HepG2 (cell line): ENCODE data around the gene KMT5C. TPM values are rescaled to one million over a fixed set of nuclear protein-coding genes. Genes with fewer than 3 reads are reported as not detected.
A peak's percentile ranks its signal among the peaks of the same experiment; 100 is the strongest.

Experiments used
- ATAC-seq: fragments of 200-7000 bp; cut with Tn5 transposase; 3 replicates; pipeline ENCODE4 v1.9.1; 2020; ENCODE audit warnings: mild to moderate bottlenecking, moderate library complexity
- BruUV-seq: library from RNA; stranded (reverse); fragments of 400-500 nt; replicated peaks from 2 replicates; lab custom pipeline; 2021; lab: Mats Ljungman, UMichigan
- CTCF ChIA-PET: fragments of 300-600 bp; formaldehyde crosslinking; extraction: SDS; loops from one replicate; lab custom pipeline; 2021; ENCODE audit warnings: low total read pairs, inconsistent platforms, low intra/inter-chr PET ratio; lab: Yijun Ruan, JAX
- POLR2A ChIA-PET: fragments of 350-600 bp; sonication (Branson Sonifier 250); formaldehyde crosslinking; loops from one replicate; lab custom pipeline; 2020; ENCODE audit warnings: antibody characterized with exemption, inconsistent platforms; lab: Yijun Ruan, JAX
- DNase-seq: peaks from one replicate; pipeline ENCODE4 v3.0.0-alpha.2; 2015; ENCODE audit warnings: low spot score
- FAIRE-seq: peaks from 3 replicates; lab custom pipeline; 2011; peaks lifted over from hg19 to GRCh38; lab: Jason Lieb, UNC
- H2AFZ ChIP-seq: one replicate; pipeline ENCODE4 v1.6.1; 2011; ENCODE audit warnings: low read length, inconsistent platforms
- H3K27ac ChIP-seq: fragments of 300-600 bp; 3 replicates; pipeline ENCODE4 v1.8.0; 2011; ENCODE audit warnings: mixed run types, mild to moderate bottlenecking, mixed read lengths, low read length, inconsistent platforms; ENCODE audit not compliant: insufficient read depth; ENCODE audit errors: extremely low read length
- H3K27me3 ChIP-seq, 2 experiments: fragments of 200-600 bp in 1 of 2; 2 replicates in 1 of 2; 3 replicates in 1 of 2; pipeline versions ENCODE4 v1.6.0 to v1.8.0; 2011; ENCODE audit warnings: low read length in 2 of 2, mild to moderate bottlenecking in 2 of 2, moderate library complexity in 2 of 2, inconsistent platforms in 1 of 2; ENCODE audit not compliant: insufficient read depth in 2 of 2, control insufficient read depth in 1 of 2
- H3K36me3 ChIP-seq, 2 experiments: fragments of 200-600 bp in 1 of 2; replicated peaks in 1 of 2; 2 replicates in 1 of 2; 3 replicates in 1 of 2; pipeline versions ENCODE4 v1.5.1 to v1.8.0; 2011; ENCODE audit warnings: low read length in 2 of 2, inconsistent platforms in 1 of 2; ENCODE audit not compliant: insufficient read depth in 2 of 2, control insufficient read depth in 1 of 2
- H3K4me1 ChIP-seq: 2 replicates; pipeline ENCODE4 v1.5.1; 2012; ENCODE audit warnings: low read length, inconsistent platforms; ENCODE audit not compliant: insufficient read depth
- H3K4me2 ChIP-seq: 2 replicates; pipeline ENCODE4 v1.6.0; 2011; ENCODE audit warnings: low read depth, low read length, inconsistent platforms
- H3K4me3 ChIP-seq, 3 experiments: fragments of 200-600 bp in 1 of 3; sonication (generic), shearing (Covaris generic) in 1 of 3; replicated peaks in 1 of 3; 2 replicates each; pipeline ENCODE4 v1.5.1; 2011 to 2016; ENCODE audit warnings: low read length in 3 of 3, inconsistent platforms in 2 of 3, low read depth in 2 of 3, mild to moderate bottlenecking in 2 of 3, control low read depth in 1 of 3, mixed read lengths in 1 of 3; ENCODE audit not compliant: insufficient read depth in 1 of 3
- H3K79me2 ChIP-seq: one replicate; pipeline ENCODE4 v1.6.1; 2011; ENCODE audit warnings: low read length, inconsistent platforms; ENCODE audit not compliant: insufficient read depth
- H3K9ac ChIP-seq: 2 replicates; pipeline ENCODE4 v1.6.0; 2011; ENCODE audit warnings: mild to moderate bottlenecking, low read depth, low read length, inconsistent platforms; ENCODE audit not compliant: insufficient read depth
- H3K9me3 ChIP-seq: 2 replicates; pipeline ENCODE4 v1.5.1; 2012; ENCODE audit warnings: mild to moderate bottlenecking, low read length
- H4K20me1 ChIP-seq: 2 replicates; pipeline ENCODE4 v1.6.0; 2011; ENCODE audit warnings: inconsistent platforms, mild to moderate bottlenecking, low read length, moderate library complexity; ENCODE audit not compliant: insufficient read depth
- EZH2 ChIP-seq: conservative IDR thresholded peaks from 2 replicates; pipeline ENCODE4 v1.6.1; 2012; ENCODE audit warnings: mild to moderate bottlenecking, low read depth, low read length, moderate library complexity
- WGBS: methylation state at CpG from one replicate; pipeline ENCODE4 v1.1.6; 2017; ENCODE audit warnings: low lambda C conversion rate; 5-methylcytosine and 5-hydroxymethylcytosine counted together
- in situ Hi-C: cut with HindIII; loops from 2 replicates; pipeline ENCODE4 v1.10.0; 2017; ENCODE audit warnings: low pct_unique_long_range_greater_than_20kb; ENCODE audit not compliant: extremely low pct_ligation_motif_present
- intact Hi-C: fragments of 100-400 bp; cut with micrococcal nuclease; formaldehyde crosslinking; loops from one replicate; pipeline ENCODE4 v1.10.0; 2022; ENCODE audit not compliant: unreplicated experiment
- polyA plus RNA-seq, 8 experiments: library from polyadenylated mRNA; depleted of rRNA in 3 of 8; stranded (reverse) in 7 of 8; unstranded in 1 of 8; fragments of >200 nt; fragmentation: Illumina TruSeq in 4 of 8; extraction: Trizol in 4 of 8; gene quantifications; 2 replicates each; pipeline versions ENCODE4 v1.2.1 to v1.2.3, GENCODE V29; 2011 to 2016; ENCODE audit warnings: low read depth in 4 of 8, missing spikeins in 1 of 8, mixed read lengths in 1 of 8; ENCODE audit not compliant: insufficient read depth in 1 of 8
- total RNA-seq, 5 experiments: library from RNA; depleted of rRNA; stranded (reverse); fragments of >200 nt; fragmentation: Illumina TruSeq; extraction: Trizol; gene quantifications; 2 replicates each; pipeline ENCODE4 v1.2.3, GENCODE V29; 2016; ENCODE audit warnings: low read depth in 1 of 5
- TF ChIP-seq, protein P1 (sequence below): sonication (generic); formaldehyde crosslinking; IDR thresholded peaks from 2 replicates; pipeline ENCODE4 v1.5.1; 2020; ENCODE audit warnings: mild to moderate bottlenecking, missing genetic modification reagents, moderate library complexity
- TF ChIP-seq, protein P2 (sequence below): sonication (generic); formaldehyde crosslinking; IDR thresholded peaks from 2 replicates; pipeline ENCODE4 v1.4.0; 2020; ENCODE audit warnings: missing genetic modification reagents

The KMT5C gene
- total and polyA plus RNA-seq, 2 of the 13 experiments (the other 11 are each of a cell fraction or from before 2014, with no cell fraction given) = 5.5 to 9.0 TPM

DNA sequence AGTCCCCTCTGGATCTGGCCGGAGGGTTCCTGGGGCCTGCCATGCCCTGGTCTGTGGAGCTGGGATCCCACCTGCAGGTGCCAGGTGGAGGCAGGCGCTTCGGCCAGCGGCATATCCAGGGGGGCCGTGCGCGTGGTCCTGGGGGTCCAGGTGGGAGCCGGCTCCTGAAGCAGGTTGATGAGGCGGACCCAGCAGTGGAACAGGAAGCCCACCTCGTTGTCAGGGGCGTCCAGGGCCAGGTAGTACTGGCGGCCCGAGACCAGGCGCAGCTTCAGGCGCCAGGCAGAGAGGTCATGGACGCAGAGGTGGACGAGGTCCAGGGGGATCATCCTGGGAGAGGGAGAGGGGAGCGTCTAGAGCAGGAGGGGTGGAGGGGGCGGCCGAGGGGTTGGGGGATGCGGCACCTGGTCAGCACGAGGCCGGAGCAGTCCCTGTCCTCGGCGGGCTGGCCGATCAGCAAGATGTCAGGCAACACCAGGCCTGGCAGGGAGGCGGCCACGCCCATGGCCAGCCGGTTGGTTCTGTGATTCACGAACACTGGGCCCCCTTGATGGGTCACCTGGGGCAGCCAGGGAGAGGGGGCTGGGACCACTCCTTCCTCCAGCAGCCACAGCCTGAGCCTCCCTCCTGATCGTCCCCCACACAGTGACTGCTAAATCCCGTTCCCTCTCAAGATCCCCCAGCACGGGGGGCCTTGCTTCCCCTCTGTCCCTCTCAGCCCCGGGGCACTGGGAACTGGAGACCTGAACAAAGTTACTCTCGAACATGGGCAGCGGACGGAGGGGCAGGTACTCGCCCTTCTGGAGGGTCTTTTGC lies 22.7 kb downstream of the KMT5C start:
- TF ChIP-seq, protein P1, sequence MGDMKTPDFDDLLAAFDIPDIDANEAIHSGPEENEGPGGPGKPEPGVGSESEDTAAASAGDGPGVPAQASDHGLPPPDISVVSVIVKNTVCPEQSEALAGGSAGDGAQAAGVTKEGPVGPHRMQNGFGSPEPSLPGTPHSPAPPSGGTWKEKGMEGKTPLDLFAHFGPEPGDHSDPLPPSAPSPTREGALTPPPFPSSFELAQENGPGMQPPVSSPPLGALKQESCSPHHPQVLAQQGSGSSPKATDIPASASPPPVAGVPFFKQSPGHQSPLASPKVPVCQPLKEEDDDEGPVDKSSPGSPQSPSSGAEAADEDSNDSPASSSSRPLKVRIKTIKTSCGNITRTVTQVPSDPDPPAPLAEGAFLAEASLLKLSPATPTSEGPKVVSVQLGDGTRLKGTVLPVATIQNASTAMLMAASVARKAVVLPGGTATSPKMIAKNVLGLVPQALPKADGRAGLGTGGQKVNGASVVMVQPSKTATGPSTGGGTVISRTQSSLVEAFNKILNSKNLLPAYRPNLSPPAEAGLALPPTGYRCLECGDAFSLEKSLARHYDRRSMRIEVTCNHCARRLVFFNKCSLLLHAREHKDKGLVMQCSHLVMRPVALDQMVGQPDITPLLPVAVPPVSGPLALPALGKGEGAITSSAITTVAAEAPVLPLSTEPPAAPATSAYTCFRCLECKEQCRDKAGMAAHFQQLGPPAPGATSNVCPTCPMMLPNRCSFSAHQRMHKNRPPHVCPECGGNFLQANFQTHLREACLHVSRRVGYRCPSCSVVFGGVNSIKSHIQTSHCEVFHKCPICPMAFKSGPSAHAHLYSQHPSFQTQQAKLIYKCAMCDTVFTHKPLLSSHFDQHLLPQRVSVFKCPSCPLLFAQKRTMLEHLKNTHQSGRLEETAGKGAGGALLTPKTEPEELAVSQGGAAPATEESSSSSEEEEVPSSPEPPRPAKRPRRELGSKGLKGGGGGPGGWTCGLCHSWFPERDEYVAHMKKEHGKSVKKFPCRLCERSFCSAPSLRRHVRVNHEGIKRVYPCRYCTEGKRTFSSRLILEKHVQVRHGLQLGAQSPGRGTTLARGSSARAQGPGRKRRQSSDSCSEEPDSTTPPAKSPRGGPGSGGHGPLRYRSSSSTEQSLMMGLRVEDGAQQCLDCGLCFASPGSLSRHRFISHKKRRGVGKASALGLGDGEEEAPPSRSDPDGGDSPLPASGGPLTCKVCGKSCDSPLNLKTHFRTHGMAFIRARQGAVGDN (CRISPR knock-in tag) = 0 out of 2 replicates have a peak, but pooled peaks have one; percentile 11
- TF ChIP-seq, protein P2, sequence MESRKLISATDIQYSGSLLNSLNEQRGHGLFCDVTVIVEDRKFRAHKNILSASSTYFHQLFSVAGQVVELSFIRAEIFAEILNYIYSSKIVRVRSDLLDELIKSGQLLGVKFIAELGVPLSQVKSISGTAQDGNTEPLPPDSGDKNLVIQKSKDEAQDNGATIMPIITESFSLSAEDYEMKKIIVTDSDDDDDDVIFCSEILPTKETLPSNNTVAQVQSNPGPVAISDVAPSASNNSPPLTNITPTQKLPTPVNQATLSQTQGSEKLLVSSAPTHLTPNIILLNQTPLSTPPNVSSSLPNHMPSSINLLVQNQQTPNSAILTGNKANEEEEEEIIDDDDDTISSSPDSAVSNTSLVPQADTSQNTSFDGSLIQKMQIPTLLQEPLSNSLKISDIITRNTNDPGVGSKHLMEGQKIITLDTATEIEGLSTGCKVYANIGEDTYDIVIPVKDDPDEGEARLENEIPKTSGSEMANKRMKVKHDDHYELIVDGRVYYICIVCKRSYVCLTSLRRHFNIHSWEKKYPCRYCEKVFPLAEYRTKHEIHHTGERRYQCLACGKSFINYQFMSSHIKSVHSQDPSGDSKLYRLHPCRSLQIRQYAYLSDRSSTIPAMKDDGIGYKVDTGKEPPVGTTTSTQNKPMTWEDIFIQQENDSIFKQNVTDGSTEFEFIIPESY (CRISPR knock-in tag) = peak; percentile 6; the same call in 1 of the 2 replicates
- no peak for TF ChIP-seq EZH2
- TF ChIP-seq, all 625 proteins: peak for 2
- Histone ChIP-seq H3K4me3 (peak overlapping the region in 1 of 3 experiments; percentile 33; a peak in 1 of 6 replicates), H3K4me1 (peaks cover 14% of the 10 kb centered on the region), H3K9me3 (no peaks in the 10 kb centered on the region), H2AFZ (no peak overlapping the region), H3K36me3 (no peaks in the 10 kb centered on the region), H3K4me2 (peak overlapping the region; percentile 1; the same call in 1 of the 2 replicates), H3K79me2 (no peaks in the 10 kb centered on the region), H3K9ac (no peak overlapping the region), H3K27ac (no peak overlapping the region), H3K27me3 (peaks cover 4 to 24% of the 10 kb centered on the region in 2 experiments), H4K20me1 (no peaks in the 10 kb centered on the region)
- BruUV-seq = no TSS peak
- WGBS = 18% methylated on average over 9 of the region's 38 CpGs
- CTCF ChIA-PET = no interaction called here
- peak; percentile 17; the same call in 2 of the 3 replicates for ATAC-seq
- intact Hi-C loops = no loop called here
- no peak for FAIRE-seq
- POLR2A ChIA-PET = interaction anchor here (0.6 to 1.3 kb wide), 3 partner anchors 23 to 45 kb away, joined by 3 read pairs; partner anchors contain the start of gene KMT5C
- in situ Hi-C loops = no loop called here
- no peak for DNase-seq
